Right lobe of liver (tissue), 6 donors: ENCODE data around the gene CDH4. TPM values are rescaled to one million over a fixed set of nuclear protein-coding genes. Genes with fewer than 3 reads are reported as not detected.

Source experiments
- ATAC-seq, 4 donors: fragments of 200-7000 bp; cut with Tn5 transposase; one replicate each; pipeline ENCODE4 v1.9.1; 2020; ENCODE audit warnings: mild to moderate bottlenecking in 4 of 4, moderate library complexity in 4 of 4
- DNase-seq, 3 donors: peaks; one replicate each; pipeline ENCODE4 v3.0.0-alpha.2; 2020
- H3K27ac ChIP-seq, 3 donors: fragments of 200-600 bp; one replicate each; pipeline ENCODE4 v1.8.0; 2022
- H3K27me3 ChIP-seq, 2 donors: fragments of 200-600 bp; one replicate each; pipeline ENCODE4 v1.8.0; 2022
- H3K36me3 ChIP-seq, 4 donors: fragments of 200-600 bp; sonication (generic) in 1 of 4; one replicate each; pipeline versions ENCODE4 v1.5.1 to v1.8.0; 2017 to 2022; ENCODE audit warnings: control low read depth in 1 of 4
- H3K4me1 ChIP-seq, 4 donors: fragments of 200-600 bp; sonication (generic) in 1 of 4; one replicate each; pipeline versions ENCODE4 v1.5.1 to v1.8.0; 2017 to 2022; ENCODE audit warnings: control low read depth in 1 of 4
- H3K4me3 ChIP-seq, 3 donors: fragments of 200-600 bp; one replicate each; pipeline ENCODE4 v1.8.0; 2022
- H3K9me3 ChIP-seq, 4 donors: fragments of 200-600 bp; sonication (generic) in 1 of 4; one replicate each; pipeline versions ENCODE4 v1.5.1 to v1.8.0; 2017 to 2022; ENCODE audit warnings: control low read depth in 1 of 4
- CTCF ChIP-seq, 4 donors: fragments of 200-600 bp in 3 of 4; fragments of 450-650 bp in 1 of 4; IDR thresholded peaks; one replicate each; pipeline versions ENCODE4 v1.5.1 to v1.8.0; 2016 to 2022; ENCODE audit warnings: antibody characterized with exemption in 4 of 4, mild to moderate bottlenecking in 2 of 4
- POLR2A ChIP-seq: fragments of 450-650 bp; IDR thresholded peaks from one replicate; pipeline ENCODE4 v1.6.1; 2017; ENCODE audit warnings: antibody characterized with exemption, mild to moderate bottlenecking
- WGBS: methylation state at CpG from one replicate; pipeline ENCODE4 v1.1.6; 2018; ENCODE audit warnings: low coverage, low lambda C conversion rate; ENCODE audit not compliant: insufficient coverage; ENCODE audit errors: missing lambda C conversion rate; 5-methylcytosine and 5-hydroxymethylcytosine counted together
- intact Hi-C, 2 donors: fragments of 100-400 bp; cut with DNase I; formaldehyde crosslinking; loops; one replicate each; pipeline versions ENCODE4 v1.11.2 to v1.14.1; 2022
- total RNA-seq, 6 experiments: library from RNA; depleted of rRNA in 2 of 6; stranded (reverse); fragments of >200 nt in 2 of 6; fragmentation: NEBNext Ultra II Directional in 3 of 6; extraction: Animal tissue kit (Norgen Biotek cat#: 25700) in 3 of 6; gene quantifications; one replicate each; pipeline versions ENCODE4 v1.1.0 to v1.2.4, GENCODE V29; 2016 to 2023
- donor health status: DM: no; HTN: yes; CAD: no.
- donor health status: DM: no; HTN: no; CAD: no.
- donor health status: DM: no; HTN: no; CAD: no.
- donor health status: DM: no; HTN: yes; CAD: no.
- donor health status: DM: no; HTN: yes; CAD: no.

The CDH4 gene
- total RNA-seq, 6 experiments from 2014 or later = 0.02 to 0.14 (median 0.09) TPM; not detected in 3

- no peak overlapping the region for H3K4me3 ChIP-seq
- 78% methylated on average over 9 of the region's 29 CpGs for WGBS
Observed at GRCh38 chr20:61706259-61706961, 454.3 kb downstream of the CDH4 start.

GRCh38 chr20:61708891-61709290, 456.8 kb downstream of the CDH4 start:
- Histone ChIP-seq H3K9me3 (no peaks in the 10 kb centered on the region), H3K27ac (no peak overlapping the region), H3K4me3 (no peak overlapping the region), H3K4me1 (no peaks in the 10 kb centered on the region), H3K36me3 (no peaks in the 10 kb centered on the region), H3K27me3 (no peaks in the 10 kb centered on the region)
- intact Hi-C loops = no loop called here
- TF ChIP-seq POLR2A = no peak
- no peak for ATAC-seq
- no peak for DNase-seq
- WGBS = 55% methylated on average over 2 of the region's 11 CpGs

More at GRCh38 chr20:61706259-61706961, 454.3 kb downstream of the CDH4 start:
- Histone ChIP-seq H3K4me1 (no peaks in the 10 kb centered on the region), H3K9me3 (no peaks in the 10 kb centered on the region), H3K27me3 (no peaks in the 10 kb centered on the region), H3K36me3 (no peaks in the 10 kb centered on the region), H3K27ac (no peak overlapping the region)
- TF ChIP-seq POLR2A = no peak
- TF ChIP-seq CTCF (IDR thresholded peaks at IDR 0.05) = no peak
- no peak for DNase-seq
- ATAC-seq = no peak
- intact Hi-C loops = no loop called here

GRCh38 chr20:61710108-61710507, 458.0 kb downstream of the CDH4 start:
- H3K9me3 ChIP-seq = no peaks in the 10 kb centered on the region
- no peaks in the 10 kb centered on the region for H3K36me3 ChIP-seq
- ATAC-seq (no peak), DNase-seq (no peak)
- no peak for TF ChIP-seq CTCF (IDR thresholded peaks at IDR 0.05)
- no peak for TF ChIP-seq POLR2A
- 56% methylated on average over 2 of the region's 8 CpGs for WGBS
- H3K27me3 ChIP-seq = no peaks in the 10 kb centered on the region
- H3K27ac ChIP-seq = no peak overlapping the region
- H3K4me3 ChIP-seq = no peak overlapping the region
- H3K4me1 ChIP-seq = no peaks in the 10 kb centered on the region
- intact Hi-C loops = no loop called here

DNA sequence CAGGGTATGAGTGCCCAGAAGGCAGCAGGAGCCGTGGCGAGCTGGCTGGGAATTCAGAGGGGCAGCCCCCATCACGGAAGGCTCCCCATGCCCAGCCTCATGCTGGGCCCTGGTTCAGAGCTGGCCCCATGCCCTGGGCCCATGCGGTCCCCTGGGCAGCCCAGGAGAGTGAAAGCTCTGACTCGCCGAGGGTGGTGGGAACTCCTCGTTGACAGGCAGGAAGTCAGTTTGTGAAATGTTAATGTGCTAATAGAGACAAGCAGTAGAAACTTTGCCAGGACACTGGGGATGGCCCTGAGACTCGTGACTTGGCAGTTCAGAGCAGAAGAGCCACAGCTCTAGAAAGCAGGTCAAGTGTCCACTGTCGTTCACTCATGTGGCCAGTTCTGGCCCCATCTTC, 460.6 kb downstream of the CDH4 start:
- Histone ChIP-seq H3K4me3 (no peak overlapping the region), H3K36me3 (no peaks in the 10 kb centered on the region), H3K9me3 (peaks cover 0 to 6% (median 0%) of the 10 kb centered on the region in 4 donors), H3K4me1 (no peaks in the 10 kb centered on the region), H3K27ac (no peak overlapping the region), H3K27me3 (no peaks in the 10 kb centered on the region)
- 39% methylated on average over 4 of the region's 9 CpGs for WGBS
- TF ChIP-seq POLR2A (no peak), CTCF (IDR thresholded peaks at IDR 0.05) (no peak)
- intact Hi-C loops = no loop called here
- DNase-seq (no peak), ATAC-seq (no peak)

- WGBS = 39% methylated on average over 2 of the region's 11 CpGs
- H3K27ac ChIP-seq = no peak overlapping the region
- H3K27me3 ChIP-seq = no peaks in the 10 kb centered on the region
- TF ChIP-seq POLR2A (no peak), CTCF (IDR thresholded peaks at IDR 0.05) (no peak)
- DNase-seq (no peak), ATAC-seq (peak in 1 of 4 donors; percentile 9)
- intact Hi-C loops = no loop called here
- peaks cover 0 to 6% (median 0%) of the 10 kb centered on the region in 4 donors for H3K9me3 ChIP-seq
- H3K4me3 ChIP-seq = no peak overlapping the region
- no peaks in the 10 kb centered on the region for H3K4me1 ChIP-seq
- no peaks in the 10 kb centered on the region for H3K36me3 ChIP-seq
Observed at GRCh38 chr20:61718361-61719005, 466.4 kb downstream of the CDH4 start.
